Measurements from ENCODE around the gene TENM3. TPM values are rescaled to one million over a fixed set of nuclear protein-coding genes. Genes with fewer than 3 reads are reported as not detected.

Gene TENM3
- total and polyA plus RNA-seq, 2 donors from 2014 or later: 0.58 to 6.8 TPM

GRCh38 chr4:182432819-182433218, 189.6 kb downstream of the TENM3 start:
- Histone ChIP-seq H3K27me3 (ENCODE audit: control insufficient read depth, insufficient read depth, low read length) (no peaks in the 10 kb centered on the region), H3K27ac (ENCODE audit: low read depth in 2 of 2, low read length in 2 of 2) (no peak overlapping the region), H3K4me3 (ENCODE audit: low read length in 3 of 3) (no peak overlapping the region), H3K9me3 (ENCODE audit: control insufficient read depth in 2 of 3, insufficient read depth in 1 of 3, low read length in 3 of 3) (no peaks in the 10 kb centered on the region), H3K9ac (ENCODE audit: low read length in 3 of 3) (no peak overlapping the region), H3K36me3 (ENCODE audit: control insufficient read depth in 2 of 3, insufficient read depth in 3 of 3, low read length in 3 of 3) (no peaks in the 10 kb centered on the region), H3K4me1 (ENCODE audit: control insufficient read depth in 2 of 3, insufficient read depth in 2 of 3, low read depth in 1 of 3, low read length in 3 of 3) (no peaks in the 10 kb centered on the region)
- intact Hi-C loops (cut with DNase I): no loop called here
- FAIRE-seq (no peak), DNase-seq (no peak)
- TF ChIP-seq CTCF (IDR thresholded peaks at IDR 0.05; ENCODE audit: borderline replicate concordance, extremely low read depth, insufficient read depth): no peak

GRCh38 chr4:182434720-182435119, 191.5 kb downstream of the TENM3 start:
- DNase-seq (no peak), FAIRE-seq (no peak)
- H3K4me1 ChIP-seq (ENCODE audit: control insufficient read depth in 2 of 3, insufficient read depth in 2 of 3, low read depth in 1 of 3, low read length in 3 of 3): no peaks in the 10 kb centered on the region
- no peak overlapping the region for H3K9ac ChIP-seq (ENCODE audit: low read length in 3 of 3)
- no peak for TF ChIP-seq CTCF (IDR thresholded peaks at IDR 0.05; ENCODE audit: borderline replicate concordance, extremely low read depth, insufficient read depth)
- no peaks in the 10 kb centered on the region for H3K9me3 ChIP-seq (ENCODE audit: control insufficient read depth in 2 of 3, insufficient read depth in 1 of 3, low read length in 3 of 3)
- no peak overlapping the region for H3K27ac ChIP-seq (ENCODE audit: low read depth in 2 of 2, low read length in 2 of 2)
- H3K36me3 ChIP-seq (ENCODE audit: control insufficient read depth in 2 of 3, insufficient read depth in 3 of 3, low read length in 3 of 3): no peaks in the 10 kb centered on the region
- intact Hi-C loops (cut with DNase I): no loop called here
- no peak overlapping the region for H3K4me3 ChIP-seq (ENCODE audit: low read length in 3 of 3)
- no peaks in the 10 kb centered on the region for H3K27me3 ChIP-seq (ENCODE audit: control insufficient read depth, insufficient read depth, low read length)

- DNase-seq (no peak), FAIRE-seq (no peak)
- no peak overlapping the region for H3K27ac ChIP-seq (ENCODE audit: low read depth in 2 of 2, low read length in 2 of 2)
- TF ChIP-seq CTCF (IDR thresholded peaks at IDR 0.05; ENCODE audit: borderline replicate concordance, extremely low read depth, insufficient read depth): no peak
- no peaks in the 10 kb centered on the region for H3K36me3 ChIP-seq (ENCODE audit: control insufficient read depth in 2 of 3, insufficient read depth in 3 of 3, low read length in 3 of 3)
- no peak overlapping the region for H3K9ac ChIP-seq (ENCODE audit: low read length in 3 of 3)
- no peaks in the 10 kb centered on the region for H3K27me3 ChIP-seq (ENCODE audit: control insufficient read depth, insufficient read depth, low read length)
- H3K4me1 ChIP-seq (ENCODE audit: control insufficient read depth in 2 of 3, insufficient read depth in 2 of 3, low read depth in 1 of 3, low read length in 3 of 3): no peaks in the 10 kb centered on the region
- H3K9me3 ChIP-seq (ENCODE audit: control insufficient read depth in 2 of 3, insufficient read depth in 1 of 3, low read length in 3 of 3): no peaks in the 10 kb centered on the region
- no peak overlapping the region for H3K4me3 ChIP-seq (ENCODE audit: low read length in 3 of 3)
- intact Hi-C loops (cut with DNase I): no loop called here
These were observed 192.2 kb downstream of the TENM3 start for GRCh38 chr4:182435401-182435800.

- FAIRE-seq: no peak
- Histone ChIP-seq H3K4me1 (ENCODE audit: control insufficient read depth in 2 of 3, insufficient read depth in 2 of 3, low read depth in 1 of 3, low read length in 3 of 3) (no peaks in the 10 kb centered on the region), H3K36me3 (ENCODE audit: control insufficient read depth in 2 of 3, insufficient read depth in 3 of 3, low read length in 3 of 3) (no peaks in the 10 kb centered on the region), H3K9me3 (ENCODE audit: control insufficient read depth in 2 of 3, insufficient read depth in 1 of 3, low read length in 3 of 3) (no peaks in the 10 kb centered on the region), H3K4me3 (ENCODE audit: low read length in 3 of 3) (no peak overlapping the region), H3K27ac (ENCODE audit: low read depth in 2 of 2, low read length in 2 of 2) (no peak overlapping the region), H3K9ac (ENCODE audit: low read length in 3 of 3) (no peak overlapping the region), H3K27me3 (ENCODE audit: control insufficient read depth, insufficient read depth, low read length) (no peaks in the 10 kb centered on the region)
- no peak for TF ChIP-seq CTCF (IDR thresholded peaks at IDR 0.05; ENCODE audit: borderline replicate concordance, extremely low read depth, insufficient read depth)
- DNase-seq: no peak
- intact Hi-C loops (cut with DNase I): no loop called here
These were observed 199.9 kb downstream of the TENM3 start for GRCh38 chr4:182443070-182443469.
